ENCODE measurements around the gene FTCD.
"Not testable (repeated sequence)": the region's sequence is repeated elsewhere in the genome, so short reads cannot be mapped to it uniquely, and the experiment has no call there.

The FTCD gene

GRCh38 chr21:46171585-46171984 lies 16.2 kb upstream of the FTCD start:
- DNase-seq = no peak

GRCh38 chr21:46170436-46171193 lies 15.2 kb upstream of the FTCD start:
- not testable (repeated sequence) for DNase-seq

DNA sequence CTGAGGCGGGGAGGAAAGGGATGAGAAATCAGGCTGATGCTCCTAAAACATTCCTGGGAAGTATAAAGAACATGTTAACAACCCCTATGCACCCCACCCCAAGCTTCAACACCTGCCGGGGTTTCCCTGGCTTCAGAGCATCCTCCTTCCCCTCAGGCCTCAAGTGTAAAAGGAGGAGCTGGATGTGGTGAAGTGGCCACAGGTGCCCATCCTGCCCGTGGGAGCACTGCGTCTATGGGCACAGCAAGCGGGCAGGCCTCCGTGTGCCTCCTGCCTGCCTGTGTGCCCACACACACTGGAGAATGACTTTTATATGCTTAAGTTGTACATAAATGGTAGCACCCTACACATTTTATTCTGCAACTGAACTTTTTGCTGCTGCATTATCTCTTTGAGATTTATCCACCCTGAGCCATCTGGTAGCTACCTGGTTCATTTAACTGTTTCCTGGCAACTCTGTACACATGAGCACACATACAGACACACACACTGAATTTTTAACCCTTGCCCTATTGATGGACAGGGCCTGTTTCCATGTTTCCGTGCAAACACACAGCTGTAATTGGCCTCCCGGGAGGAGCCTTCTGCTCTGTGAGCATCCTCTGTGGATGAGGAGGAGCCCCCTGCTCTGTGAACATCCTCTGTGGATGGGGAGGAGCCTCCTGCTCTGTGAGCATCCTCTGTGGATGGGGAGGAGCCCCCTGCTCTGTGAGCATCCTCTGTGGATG lies 13.4 kb upstream of the FTCD start:
- no peak for DNase-seq

DNA sequence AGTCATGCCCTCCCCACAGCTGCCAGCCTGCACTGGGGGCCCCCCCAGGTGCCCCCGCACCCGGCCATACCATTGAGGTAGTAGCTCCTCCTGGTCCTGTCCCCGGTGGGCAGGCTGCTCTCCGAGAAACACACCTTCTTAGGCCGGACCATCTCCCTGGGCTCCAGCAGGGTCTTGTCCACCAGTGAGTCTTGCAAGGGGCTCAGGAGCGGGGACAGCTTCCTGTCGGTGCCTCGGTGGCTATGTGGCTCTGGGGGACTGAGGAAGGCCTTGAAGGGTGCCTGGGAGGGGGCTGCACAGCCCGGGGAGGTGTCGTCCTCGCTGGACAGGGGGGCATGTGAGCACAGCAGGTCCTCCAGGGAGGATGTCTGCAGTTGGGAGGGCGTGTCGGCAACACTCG lies 12.9 kb upstream of the FTCD start:
- DNase-seq = no peak

DNA sequence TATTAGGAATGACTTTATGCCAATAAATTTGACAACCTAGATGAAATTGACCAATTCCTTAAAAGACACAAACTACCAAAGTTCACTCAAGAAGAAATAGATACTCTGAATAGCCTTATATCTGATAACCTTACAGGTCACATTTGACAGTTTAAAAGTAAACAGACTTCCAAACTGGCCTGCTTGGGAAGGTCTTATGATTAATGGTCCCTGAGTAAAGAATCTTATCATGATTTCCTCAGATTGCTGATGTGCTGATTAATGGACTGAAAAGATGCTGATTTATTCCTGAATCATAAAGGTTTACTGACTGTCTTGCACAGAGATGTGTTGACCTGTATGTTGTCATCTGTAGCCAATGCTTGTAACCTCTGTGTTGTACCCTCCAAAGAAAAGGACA lies 9.7 kb upstream of the FTCD start:
- no peak for DNase-seq

DNA sequence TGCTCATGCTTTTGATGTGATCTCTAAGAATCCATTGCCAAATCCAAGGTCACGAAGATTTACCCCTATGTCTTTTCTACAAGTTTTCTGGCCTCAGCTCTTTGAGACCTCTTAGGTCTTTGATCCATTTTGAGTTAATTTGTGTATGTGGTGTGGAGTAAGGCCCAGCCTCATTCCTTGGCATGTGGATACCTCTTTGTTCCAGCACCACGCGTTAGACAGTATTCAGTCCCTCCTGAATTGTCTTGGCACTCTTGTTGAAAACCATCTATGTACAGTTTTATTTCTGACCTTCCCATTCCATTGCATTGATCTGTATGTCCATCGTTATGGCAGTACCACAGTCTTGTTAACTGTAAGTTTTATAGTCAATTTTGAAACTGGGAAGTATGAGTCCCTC lies 8.0 kb upstream of the FTCD start:
- DNase-seq = no peak

- DNase-seq = no peak
These were observed 6.5 kb upstream of the FTCD start for GRCh38 chr21:46161633-46162592.

DNA sequence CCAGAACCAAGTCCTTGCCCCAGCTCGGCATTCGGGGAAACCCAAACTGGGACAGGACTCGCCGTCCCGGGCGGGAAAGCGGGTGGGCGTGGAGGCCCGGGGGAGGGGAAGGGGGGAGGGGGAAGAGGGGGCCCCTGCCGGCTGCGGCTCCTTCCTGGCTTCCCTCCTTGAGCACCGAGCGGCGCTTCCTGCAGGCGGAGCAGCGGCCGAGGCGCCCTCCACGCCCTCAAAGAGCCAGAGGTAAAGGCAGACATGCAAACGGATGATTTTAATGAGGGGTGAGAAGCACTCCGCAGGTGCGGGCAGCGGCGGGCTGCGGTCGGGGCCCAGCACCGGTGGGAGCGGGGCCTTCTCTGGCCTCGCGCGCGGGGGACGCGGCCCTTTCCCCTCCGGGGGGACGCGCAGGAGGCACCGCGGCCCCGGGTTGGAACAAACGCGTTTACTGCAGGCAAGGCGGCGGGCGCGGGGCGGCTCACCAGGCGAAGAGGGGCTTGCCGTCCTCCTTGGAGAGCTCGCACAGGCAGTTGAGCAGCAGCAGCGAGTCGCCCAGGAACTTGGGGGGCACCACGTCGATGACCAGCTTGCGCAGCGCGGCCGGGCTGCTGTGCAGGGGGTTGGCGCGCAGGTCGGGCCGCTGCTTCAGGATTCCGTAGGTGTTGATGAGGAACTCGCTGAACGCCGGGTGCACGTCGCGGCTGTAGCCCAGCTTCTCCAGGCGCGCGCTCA lies 5.7 kb upstream of the FTCD start:
- DNase-seq = no peak

GRCh38 chr21:46160657-46160906 lies 5.2 kb upstream of the FTCD start:
- no peak for DNase-seq

DNA sequence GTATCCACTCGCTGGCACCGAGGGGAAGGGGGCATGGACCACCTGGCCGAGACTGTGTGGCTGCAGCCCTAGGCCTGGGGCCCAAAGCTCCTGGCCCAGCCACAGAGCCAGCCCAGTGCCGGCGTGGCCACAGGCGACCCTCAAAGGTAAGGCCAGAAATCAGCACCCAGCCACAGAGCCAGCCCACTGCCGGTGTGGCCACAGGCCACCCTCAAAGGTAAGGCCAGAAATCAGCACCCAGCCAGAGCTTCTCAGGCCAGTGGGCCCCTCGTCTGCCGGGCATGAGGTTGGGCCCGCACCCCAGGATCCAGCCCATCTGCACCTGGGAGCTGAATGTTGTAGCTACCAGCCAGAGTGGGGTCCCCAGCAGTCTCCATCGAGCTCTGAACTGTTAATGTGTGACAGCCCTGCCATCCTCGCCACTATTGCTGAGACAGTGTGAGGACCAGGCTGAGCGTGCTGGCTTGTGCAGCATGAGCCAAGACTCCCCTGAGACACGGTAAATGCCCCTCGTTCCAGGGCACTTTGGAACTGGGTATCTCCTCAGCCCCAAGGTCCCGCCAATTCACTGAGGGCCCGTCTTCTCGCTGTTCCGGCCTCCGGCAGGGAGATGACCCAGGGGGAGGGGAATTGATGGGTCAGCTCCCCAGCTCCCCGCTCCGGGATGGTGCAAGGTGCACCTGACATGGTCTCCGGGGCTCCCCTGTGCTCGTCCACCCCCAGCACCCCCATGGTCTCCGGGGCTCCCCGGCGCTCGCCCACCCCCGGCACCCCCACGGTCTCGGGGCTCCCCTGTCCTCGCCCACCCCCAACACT lies 4.7 kb upstream of the FTCD start:
- DNase-seq = no peak

- DNase-seq = no peak
These were observed 4.0 kb upstream of the FTCD start for GRCh38 chr21:46159390-46159789.

GRCh38 chr21:46158666-46159300 lies 3.4 kb upstream of the FTCD start:
- no peak for DNase-seq

GRCh38 chr21:46157987-46158451 lies 2.6 kb upstream of the FTCD start:
- DNase-seq = no peak

- DNase-seq = no peak
These were observed 2.1 kb upstream of the FTCD start for GRCh38 chr21:46157396-46157986.

DNA sequence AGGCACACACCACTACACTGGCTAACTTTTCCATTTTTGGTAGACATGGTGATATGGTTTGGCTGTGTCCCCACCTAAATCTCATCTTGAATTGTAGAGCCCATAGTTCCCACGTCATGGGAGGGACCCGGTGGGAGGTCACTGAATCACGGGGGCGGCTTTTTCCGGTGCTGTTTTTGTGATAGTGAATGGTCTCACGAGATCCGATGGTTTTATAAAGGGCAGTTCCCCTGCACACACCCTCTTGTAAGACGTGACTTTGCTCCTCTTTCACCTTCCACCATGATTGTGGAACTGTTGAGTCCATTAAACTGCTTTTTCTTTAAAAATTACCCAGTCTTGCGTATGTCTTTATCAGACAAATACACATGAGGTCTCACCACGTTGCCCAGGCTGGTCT lies 1.3 kb upstream of the FTCD start:
- no peak for DNase-seq

DNA sequence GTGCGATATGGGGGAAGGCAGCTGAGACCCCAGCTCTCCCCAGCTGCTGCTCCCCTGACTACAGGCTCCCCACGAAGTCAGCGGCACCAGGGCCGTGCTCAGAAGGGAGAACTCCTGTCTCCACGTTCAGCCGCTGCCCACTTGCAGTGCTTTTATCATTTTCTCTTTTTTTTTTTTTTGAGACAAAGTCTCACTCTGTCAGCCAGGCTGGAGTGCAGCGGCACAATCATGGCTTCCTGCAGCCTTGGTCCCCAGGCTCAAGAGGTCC lies 933 bp upstream of the FTCD start:
- DNase-seq = no peak

DNA sequence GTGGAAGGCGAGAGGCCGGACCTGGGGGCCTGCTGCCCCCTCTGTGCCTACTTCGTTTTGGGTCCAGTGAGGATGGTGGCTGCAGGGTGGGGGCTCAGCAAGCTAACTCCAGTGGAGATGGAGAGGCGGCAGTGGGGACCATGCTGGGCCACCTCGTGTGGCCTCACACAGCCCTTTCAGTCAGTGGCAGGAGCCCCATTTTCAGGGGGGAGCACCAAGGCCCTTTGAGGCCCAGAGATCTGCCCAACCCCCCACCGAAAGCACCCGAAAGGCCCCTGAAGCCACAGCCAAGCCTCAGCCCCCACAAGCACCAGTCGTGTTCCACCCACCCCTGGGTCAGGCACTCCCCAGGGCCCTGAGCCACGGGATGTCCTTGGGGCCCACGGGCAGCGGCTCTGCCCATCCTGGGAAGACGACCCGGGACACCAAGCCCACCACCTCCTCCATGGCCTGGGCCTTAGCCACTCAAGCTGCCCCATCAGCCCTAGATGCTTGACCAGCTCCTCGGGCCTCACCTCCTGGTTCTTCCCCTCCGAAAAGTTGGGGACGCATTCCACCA lies 345 bp downstream of the FTCD start:
- no peak for DNase-seq

DNA sequence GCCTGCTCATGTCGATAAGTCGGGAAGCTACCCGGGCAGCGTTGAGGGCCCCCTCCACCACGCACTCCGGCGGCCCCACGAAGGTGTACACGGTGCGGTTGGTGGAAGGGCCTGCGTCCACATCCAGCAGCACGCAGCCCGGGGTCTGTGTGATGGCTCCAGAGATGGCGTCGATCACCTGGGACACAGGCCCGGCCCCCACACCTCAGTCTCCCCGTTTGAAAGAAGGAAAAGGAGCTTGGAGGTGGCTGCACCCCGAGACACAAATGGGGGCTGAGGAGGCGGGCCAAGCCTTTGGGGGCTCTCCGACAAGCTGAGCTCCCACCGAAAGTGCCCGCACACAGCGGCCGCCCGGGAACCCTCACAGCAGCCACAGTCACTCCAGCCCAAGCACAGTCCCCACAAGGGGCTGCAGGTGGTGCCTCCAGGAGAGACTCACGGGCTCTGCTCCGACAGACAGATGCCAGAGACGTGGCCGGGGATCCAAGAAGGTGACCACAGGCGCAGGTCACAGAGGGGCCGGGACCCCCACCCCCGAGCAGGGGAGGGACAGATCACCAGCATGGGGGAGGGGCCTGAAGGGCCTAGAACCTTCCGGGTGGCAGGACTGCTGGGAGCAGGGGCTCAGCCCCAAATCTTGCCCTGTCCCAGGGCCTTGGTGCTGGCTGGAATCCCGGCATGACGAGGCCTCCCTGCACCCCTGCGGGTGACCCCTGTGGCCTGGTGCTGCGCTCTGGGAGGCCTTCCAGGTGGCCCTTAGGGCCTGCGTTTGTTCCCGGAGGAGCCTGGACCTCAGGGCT lies 1.0 kb downstream of the FTCD start:
- DNase-seq = no peak

DNA sequence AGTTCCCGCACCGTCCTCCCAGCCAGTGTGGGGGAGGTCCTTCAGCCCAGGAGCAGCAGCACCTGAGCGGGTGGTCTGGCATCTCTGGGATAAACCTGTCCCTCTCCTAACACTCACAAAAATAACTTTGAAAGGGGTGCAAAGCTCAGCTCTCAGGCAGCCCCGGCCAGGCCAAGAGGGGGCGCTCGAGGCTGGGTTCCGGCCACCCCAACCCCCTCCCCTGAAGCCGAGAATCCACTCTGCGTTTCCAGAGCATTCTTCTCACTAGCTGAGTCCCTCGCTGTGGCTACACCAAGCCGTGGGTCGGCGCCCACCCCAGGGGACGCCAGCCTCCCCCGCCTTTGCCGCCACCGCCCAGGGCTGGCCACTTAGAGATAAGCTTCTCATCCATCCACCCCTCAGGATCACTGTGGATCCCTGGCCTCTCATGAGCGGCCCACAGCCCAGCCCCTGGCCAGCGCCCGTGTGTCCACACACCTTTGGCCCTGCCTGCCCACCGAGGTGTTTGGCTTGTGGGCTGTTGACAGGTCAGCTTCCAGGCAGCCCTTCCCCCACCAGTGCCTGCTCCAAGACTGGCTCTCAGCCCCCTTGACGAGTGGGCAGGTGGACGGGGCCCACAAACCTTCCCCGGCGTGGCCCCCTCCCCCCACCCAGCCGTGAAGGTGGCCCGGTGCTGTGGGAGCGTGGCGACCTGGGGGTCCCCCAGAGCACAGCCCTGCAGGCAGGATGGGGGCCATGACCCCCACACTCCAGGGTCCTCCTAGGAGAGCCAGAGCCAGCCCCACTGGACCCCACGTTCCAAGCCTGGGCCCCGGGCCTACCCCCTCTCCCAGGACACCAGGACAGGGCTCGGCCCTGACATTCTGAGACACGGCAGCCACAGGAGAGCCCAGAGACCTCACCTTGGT lies 1.9 kb downstream of the FTCD start:
- no peak for DNase-seq

Data from GOT3 (cell line).